Anterior cingulate cortex (tissue), 58 donors: ENCODE data around the gene PSTPIP1.

Source experiments
- DNase-seq, 58 donors: peaks; one replicate each; lab custom pipeline; 2025; lab: John Stamatoyannopoulos, UW

PSTPIP1 gene

GRCh38 chr15:77017091-77017660, 22.2 kb downstream of the PSTPIP1 start:
- no peak for DNase-seq

- no peak for DNase-seq
Measured at GRCh38 chr15:77017761-77018720, 23.1 kb downstream of the PSTPIP1 start.

- DNase-seq: no peak
Measured at GRCh38 chr15:77018796-77019505, 24.0 kb downstream of the PSTPIP1 start.

GRCh38 chr15:77019521-77020331, 24.8 kb downstream of the PSTPIP1 start:
- no peak for DNase-seq

- no peak for DNase-seq
Measured at GRCh38 chr15:77020348-77021087, 25.6 kb downstream of the PSTPIP1 start.

GRCh38 chr15:77021088-77021481, 26.2 kb downstream of the PSTPIP1 start:
- DNase-seq: no peak

GRCh38 chr15:77021803-77022381, 27.0 kb downstream of the PSTPIP1 start:
- DNase-seq: no peak

GRCh38 chr15:77022646-77023575, 28.0 kb downstream of the PSTPIP1 start:
- no peak for DNase-seq

- DNase-seq: no peak
Measured at GRCh38 chr15:77023576-77024272, 28.8 kb downstream of the PSTPIP1 start.

- peak in 42 of 58 donors; percentile 15 to 83 (median 46) for DNase-seq
Measured at GRCh38 chr15:77024273-77025082, 29.6 kb downstream of the PSTPIP1 start.

GRCh38 chr15:77025083-77025901, 30.4 kb downstream of the PSTPIP1 start:
- no peak for DNase-seq

- DNase-seq: no peak
Measured at GRCh38 chr15:77025941-77026411, 31.1 kb downstream of the PSTPIP1 start.

- DNase-seq: no peak
Measured at GRCh38 chr15:77026501-77027110, 31.7 kb downstream of the PSTPIP1 start.

GRCh38 chr15:77027111-77027696, 32.3 kb downstream of the PSTPIP1 start:
- DNase-seq: no peak
